NT2/D1 (cell line): ENCODE measurements around the gene ZNF787.

ENCODE experiments used
- SUZ12 ChIP-seq: IDR thresholded peaks from 2 replicates; pipeline ENCODE4 v1.6.1; 2011; ENCODE audit not compliant: insufficient read length, insufficient read depth; ENCODE audit errors: extremely low read depth
- ZNF274 ChIP-seq: IDR thresholded peaks from 2 replicates; pipeline ENCODE4 v1.6.1; 2011; ENCODE audit warnings: mild to moderate bottlenecking, low read depth, low read length

- no peak for TF ChIP-seq SUZ12
- TF ChIP-seq ZNF274, result no peak
Measured at GRCh38 chr19:56092685-56093631, 28.1 kb downstream of the ZNF787 start.
